ENCODE measurements around the gene CARD14.

DNA sequence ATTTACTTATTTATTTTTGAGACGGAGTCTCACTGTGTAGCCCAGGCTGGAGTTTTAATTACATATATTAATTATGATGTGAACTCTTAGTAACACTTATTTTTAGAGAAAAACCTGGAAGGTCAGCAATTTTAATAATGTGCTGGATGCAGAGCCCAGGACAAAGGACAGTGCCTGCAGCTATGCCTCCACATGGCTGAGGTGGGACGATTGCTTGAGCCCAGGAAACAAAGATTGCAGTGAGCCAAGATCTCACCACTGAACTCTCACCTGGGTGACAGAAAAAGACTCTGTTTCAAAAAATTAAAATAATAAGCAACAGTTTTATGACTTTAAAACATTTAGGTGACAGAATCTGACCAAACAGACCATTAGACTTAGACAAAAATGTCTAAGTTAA, 11.0 kb upstream of the CARD14 start:
- TF ChIP-seq, protein P1, sequence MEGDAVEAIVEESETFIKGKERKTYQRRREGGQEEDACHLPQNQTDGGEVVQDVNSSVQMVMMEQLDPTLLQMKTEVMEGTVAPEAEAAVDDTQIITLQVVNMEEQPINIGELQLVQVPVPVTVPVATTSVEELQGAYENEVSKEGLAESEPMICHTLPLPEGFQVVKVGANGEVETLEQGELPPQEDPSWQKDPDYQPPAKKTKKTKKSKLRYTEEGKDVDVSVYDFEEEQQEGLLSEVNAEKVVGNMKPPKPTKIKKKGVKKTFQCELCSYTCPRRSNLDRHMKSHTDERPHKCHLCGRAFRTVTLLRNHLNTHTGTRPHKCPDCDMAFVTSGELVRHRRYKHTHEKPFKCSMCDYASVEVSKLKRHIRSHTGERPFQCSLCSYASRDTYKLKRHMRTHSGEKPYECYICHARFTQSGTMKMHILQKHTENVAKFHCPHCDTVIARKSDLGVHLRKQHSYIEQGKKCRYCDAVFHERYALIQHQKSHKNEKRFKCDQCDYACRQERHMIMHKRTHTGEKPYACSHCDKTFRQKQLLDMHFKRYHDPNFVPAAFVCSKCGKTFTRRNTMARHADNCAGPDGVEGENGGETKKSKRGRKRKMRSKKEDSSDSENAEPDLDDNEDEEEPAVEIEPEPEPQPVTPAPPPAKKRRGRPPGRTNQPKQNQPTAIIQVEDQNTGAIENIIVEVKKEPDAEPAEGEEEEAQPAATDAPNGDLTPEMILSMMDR (IDR thresholded peaks at IDR 0.05) = no peak
- TF ChIP-seq EZH2 (IDR thresholded peaks at IDR 0.05; ENCODE audit: borderline replicate concordance, insufficient read depth, low read depth, low read length, poor library complexity, severe bottlenecking) = no peak

Measured in B cell (primary cell).